ENCODE measurements around the gene CLCA1. TPM values are rescaled to one million over a fixed set of nuclear protein-coding genes. Genes with fewer than 3 reads are reported as not detected.

The CLCA1 gene
- total and polyA plus RNA-seq, 10 of the 15 experiments (the other 5 are each of a cell fraction or from before 2014, with no cell fraction given), result 0.13 TPM; not detected in 9

GRCh38 chr1:86499987-86500593, 31.4 kb downstream of the CLCA1 start (continued):
- TF ChIP-seq SIX5 (IDR thresholded peaks at IDR 0.05; ENCODE audit: low read depth, low read length, severe bottlenecking) (no peak), E2F4 (IDR thresholded peaks at IDR 0.05; ENCODE audit: low read depth, low read length) (no peak), YBX1 (IDR thresholded peaks at IDR 0.05) (no peak), CEBPB (IDR thresholded peaks at IDR 0.05; ENCODE audit: borderline replicate concordance in 1 of 2, low read depth in 2 of 2, low read length in 2 of 2) (no peak), SIN3A (IDR thresholded peaks at IDR 0.05; ENCODE audit: low read depth, low read length) (no peak), NR2C2 (IDR thresholded peaks at IDR 0.05; ENCODE audit: borderline replicate concordance, control insufficient read depth, insufficient read length, low read depth) (no peak), SKIL (IDR thresholded peaks at IDR 0.05; ENCODE audit: low read depth, poor library complexity, severe bottlenecking) (no peak), BHLHE40 (IDR thresholded peaks at IDR 0.05; ENCODE audit: borderline replicate concordance in 1 of 2, low read depth in 2 of 2, low read length in 1 of 2) (0 out of 4 replicates have a peak, but pooled peaks of 1 of the 2 experiments have one; percentile 18), NRF1 (conservative IDR thresholded peaks at IDR 0.05; ENCODE audit: low read depth, low read length) (no peak), CBFB (IDR thresholded peaks at IDR 0.05; ENCODE audit: low read depth) (no peak), E2F8 (IDR thresholded peaks at IDR 0.05; ENCODE audit: low read depth, partially characterized antibody) (no peak), RAD21 (IDR thresholded peaks at IDR 0.05; ENCODE audit: insufficient read depth, low read depth, low read length) (no peak)

Measured in GM12878 (cell line).